Endothelial cell of umbilical vein (primary cell): Measurements from ENCODE around the gene CRIM1. TPM values are rescaled to one million over a fixed set of nuclear protein-coding genes. Genes with fewer than 3 reads are reported as not detected.

Experiments
- BruUV-seq: library from RNA; stranded (reverse); fragments of 400-500 nt; replicated peaks from 2 replicates; lab custom pipeline; 2021; lab: Mats Ljungman, UMichigan
- CTCF ChIA-PET: fragments of 300-600, 350-600 bp; sonication (Branson Sonifier 250); formaldehyde crosslinking; loops from one replicate; lab custom pipeline; 2021; ENCODE audit warnings: antibody characterized with exemption, inconsistent platforms; lab: Charles Lee
- POLR2A ChIA-PET: fragments of 300-600, 350-600 bp; sonication (Branson Sonifier 250); formaldehyde crosslinking; loops from one replicate; lab custom pipeline; 2021; ENCODE audit warnings: antibody characterized with exemption, inconsistent platforms; lab: Charles Lee
- DNase-seq: peaks from one replicate; pipeline ENCODE4 v3.0.0-alpha.2; 2011; ENCODE audit warnings: low read depth, low spot score
- FAIRE-seq: peaks from 2 replicates; lab custom pipeline; 2011; peaks lifted over from hg19 to GRCh38; lab: Jason Lieb, UNC
- H2AFZ ChIP-seq: 2 replicates; pipeline ENCODE4 v1.6.0; 2012; ENCODE audit warnings: low read depth, low read length, control low read depth, inconsistent platforms
- H3K27ac ChIP-seq: 2 replicates; pipeline ENCODE4 v1.5.1; 2011; ENCODE audit warnings: low read depth, mild to moderate bottlenecking, control low read depth, low read length, moderate library complexity; ENCODE audit not compliant: insufficient read depth
- H3K27me3 ChIP-seq, 2 experiments: 2 replicates each; pipeline versions ENCODE4 v1.6.0 to v1.6.1; 2011; ENCODE audit warnings: low read length in 2 of 2, mixed read lengths in 1 of 2; ENCODE audit not compliant: control insufficient read depth in 2 of 2, insufficient read depth in 2 of 2
- H3K36me3 ChIP-seq, 2 experiments: 2 replicates in 1 of 2; 3 replicates in 1 of 2; pipeline ENCODE4 v1.5.1; 2011; ENCODE audit warnings: low read length in 2 of 2, mild to moderate bottlenecking in 1 of 2, moderate library complexity in 1 of 2; ENCODE audit not compliant: control insufficient read depth in 2 of 2, insufficient read depth in 2 of 2; ENCODE audit errors: extremely low read depth in 1 of 2
- H3K4me1 ChIP-seq: 3 replicates; pipeline ENCODE4 v1.5.1; 2011; ENCODE audit warnings: mild to moderate bottlenecking, low read length; ENCODE audit not compliant: control insufficient read depth, insufficient read depth; ENCODE audit errors: extremely low read depth
- H3K4me2 ChIP-seq: 2 replicates; pipeline ENCODE4 v1.6.1; 2011; ENCODE audit warnings: low read length, control low read depth, mixed read lengths; ENCODE audit not compliant: insufficient read depth
- H3K4me3 ChIP-seq, 3 experiments: fragments of 200-600 bp in 1 of 3; sonication (generic), shearing (Covaris generic) in 1 of 3; replicated peaks in 1 of 3; 2 replicates each; pipeline ENCODE4 v1.5.1; 2011 to 2016; ENCODE audit warnings: control low read depth in 3 of 3, low read length in 3 of 3, mild to moderate bottlenecking in 2 of 3, inconsistent platforms in 1 of 3, low read depth in 1 of 3, moderate library complexity in 1 of 3; ENCODE audit not compliant: insufficient read depth in 1 of 3
- H3K79me2 ChIP-seq: 2 replicates; pipeline ENCODE4 v1.6.0; 2012; ENCODE audit warnings: low read length, inconsistent platforms; ENCODE audit not compliant: control insufficient read depth, insufficient read depth
- H3K9ac ChIP-seq: replicated peaks from 2 replicates; pipeline ENCODE3; 2011; ENCODE audit warnings: low read length, control low read depth; ENCODE audit not compliant: insufficient read depth; ENCODE audit errors: extremely low read depth
- H3K9me1 ChIP-seq: replicated peaks from 3 replicates; pipeline ENCODE4 v1.6.0; 2011; ENCODE audit warnings: mild to moderate bottlenecking, low read length; ENCODE audit not compliant: control insufficient read depth, insufficient read depth; ENCODE audit errors: extremely low read depth
- H3K9me3 ChIP-seq: replicated peaks from 2 replicates; pipeline ENCODE4 v1.5.1; 2012; ENCODE audit warnings: low read length, inconsistent platforms; ENCODE audit not compliant: control insufficient read depth, insufficient read depth
- H4K20me1 ChIP-seq: replicated peaks from 2 replicates; pipeline ENCODE3; 2011; ENCODE audit warnings: mild to moderate bottlenecking, low read length; ENCODE audit not compliant: control insufficient read depth, insufficient read depth; ENCODE audit errors: extremely low read depth
- EZH2 ChIP-seq: IDR thresholded peaks from 2 replicates; pipeline ENCODE4 v1.6.1; 2012; ENCODE audit warnings: borderline replicate concordance, low read depth, mild to moderate bottlenecking, moderate library complexity, low read length, inconsistent platforms; ENCODE audit not compliant: severe bottlenecking
- FOS ChIP-seq: IDR thresholded peaks from 2 replicates; pipeline ENCODE4 v1.6.1; 2011; ENCODE audit warnings: mild to moderate bottlenecking, low read length, moderate library complexity, borderline replicate concordance; ENCODE audit not compliant: insufficient read depth
- GATA2 ChIP-seq: IDR thresholded peaks from 2 replicates; pipeline ENCODE4 v1.7.0; 2011; ENCODE audit warnings: low read depth, mild to moderate bottlenecking, moderate library complexity, mixed read lengths, low read length; ENCODE audit not compliant: insufficient read length, insufficient read depth
- JUN ChIP-seq: IDR thresholded peaks from 2 replicates; pipeline ENCODE4 v1.6.1; 2011; ENCODE audit warnings: borderline replicate concordance, low read depth; ENCODE audit not compliant: insufficient read length, insufficient read depth
- MYC ChIP-seq: IDR thresholded peaks from one replicate; pipeline ENCODE4 v1.6.1; 2011; ENCODE audit warnings: mild to moderate bottlenecking, low read depth, low read length
- POLR2A ChIP-seq: IDR thresholded peaks from 2 replicates; pipeline ENCODE4 v1.6.1; 2012; ENCODE audit warnings: low read depth, mild to moderate bottlenecking, control low read depth, low read length
- POLR2AphosphoS5 ChIP-seq: IDR thresholded peaks from 2 replicates; pipeline ENCODE4 v1.6.1; 2012; ENCODE audit warnings: low read depth, mild to moderate bottlenecking, control low read depth, low read length, moderate library complexity; ENCODE audit not compliant: insufficient read depth
- dilution Hi-C: fragments of 300-500 bp; cut with MboI; formaldehyde crosslinking; loops from one replicate; pipeline ENCODE4 v1.15.0; 2019; ENCODE audit warnings: low sequenced_read_pairs; ENCODE audit not compliant: extremely low pct_ligation_motif_present
- intact Hi-C: fragments of 100-400 bp; cut with micrococcal nuclease; formaldehyde crosslinking; loops from one replicate; pipeline ENCODE4 v1.10.0; 2022
- polyA plus RNA-seq, 4 experiments: library from polyadenylated mRNA; depleted of rRNA in 3 of 4; stranded (reverse) in 3 of 4; unstranded in 1 of 4; fragments of >200 nt; gene quantifications; 2 replicates each; pipeline versions ENCODE4 v1.2.1 to v1.2.3, GENCODE V29; 2011 to 2012; ENCODE audit warnings: missing spikeins in 1 of 4
- total RNA-seq: library from RNA; stranded (reverse); gene quantifications from 2 replicates; pipeline ENCODE4 v1.2.3, GENCODE V29; 2021
- TF ChIP-seq, protein P1 (sequence below): IDR thresholded peaks from 2 replicates; pipeline ENCODE4 v1.6.1; 2011; ENCODE audit not compliant: insufficient read depth, insufficient read length
- TF ChIP-seq, protein P2 (sequence below), 2 donors: IDR thresholded peaks; 1 replicate in 1 of 2; 2 replicates in 1 of 2; pipeline ENCODE4 v1.5.1; 2011; ENCODE audit warnings: low read length in 2 of 2, mild to moderate bottlenecking in 2 of 2, moderate library complexity in 2 of 2, control low read depth in 1 of 2, inconsistent platforms in 1 of 2, low read depth in 1 of 2; ENCODE audit not compliant: insufficient read depth in 1 of 2; ENCODE audit errors: extremely low read depth in 1 of 2

CRIM1 gene
- total and polyA plus RNA-seq, 2 donors (not counting 3 experiments of a cell fraction or from before 2014, with no cell fraction given), result 422 to 649 TPM

DNA sequence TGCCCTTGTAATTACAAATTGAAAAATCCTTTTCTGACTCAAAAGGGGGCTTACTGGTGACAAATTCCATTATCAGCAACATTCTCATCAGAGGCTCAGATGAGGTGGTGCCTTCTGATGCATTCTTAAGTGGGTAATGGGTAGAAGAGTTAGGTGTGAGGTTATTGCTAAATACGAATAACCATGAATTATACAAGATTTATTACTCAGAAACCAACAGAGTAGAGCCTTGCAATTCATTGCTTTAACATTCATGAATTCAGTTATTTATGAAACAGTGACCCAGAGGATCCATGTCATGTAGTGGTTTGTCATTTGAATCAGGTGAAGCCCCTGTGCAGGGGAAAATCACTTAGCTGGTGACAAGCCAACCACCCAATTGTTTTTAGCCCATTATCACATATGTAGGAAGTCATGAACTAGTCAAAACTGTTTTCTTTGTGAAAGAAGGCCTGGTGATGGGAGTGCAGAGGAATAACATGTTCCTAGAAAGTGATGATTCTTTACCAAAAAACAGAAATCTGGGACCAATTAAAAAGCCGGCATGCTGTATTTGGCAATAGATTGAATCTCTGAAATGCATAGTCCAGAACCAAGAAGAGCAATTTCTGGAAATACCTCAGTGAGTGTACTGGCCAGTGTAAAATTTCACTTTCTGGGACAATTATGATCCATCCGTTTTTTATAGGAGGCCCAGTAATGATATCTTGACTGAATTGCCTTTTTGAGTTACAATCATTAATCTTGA lies 70.2 kb downstream of the CRIM1 start:
- CTCF ChIA-PET, result interaction anchor here (0.6 to 1.1 kb wide), 2 partner anchors 13 to 26 kb away, joined by 3 to 4 read pairs; no protein-coding TSS in a partner anchor
- Histone ChIP-seq H3K9ac (no peak overlapping the region), H3K79me2 (peaks cover 99% of the 10 kb centered on the region), H4K20me1 (peaks cover 8% of the 10 kb centered on the region), H3K27ac (no peak overlapping the region), H3K4me2 (no peak overlapping the region), H3K9me3 (no peaks in the 10 kb centered on the region), H3K27me3 (no peaks in the 10 kb centered on the region), H3K4me3 (no peak overlapping the region), H3K9me1 (no peaks in the 10 kb centered on the region), H3K4me1 (peaks cover 34% of the 10 kb centered on the region), H2AFZ (no peak overlapping the region), H3K36me3 (peaks cover 8 to 14% of the 10 kb centered on the region in 2 experiments)
- FAIRE-seq (no peak), DNase-seq (no peak)
- TF ChIP-seq POLR2A (no peak), MYC (no peak), JUN (no peak), FOS (no peak), POLR2AphosphoS5 (no peak), GATA2 (no peak), EZH2 (no peak)
- TF ChIP-seq, protein P1, sequence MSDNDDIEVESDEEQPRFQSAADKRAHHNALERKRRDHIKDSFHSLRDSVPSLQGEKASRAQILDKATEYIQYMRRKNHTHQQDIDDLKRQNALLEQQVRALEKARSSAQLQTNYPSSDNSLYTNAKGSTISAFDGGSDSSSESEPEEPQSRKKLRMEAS, result no peak
- TF ChIP-seq, protein P2, sequence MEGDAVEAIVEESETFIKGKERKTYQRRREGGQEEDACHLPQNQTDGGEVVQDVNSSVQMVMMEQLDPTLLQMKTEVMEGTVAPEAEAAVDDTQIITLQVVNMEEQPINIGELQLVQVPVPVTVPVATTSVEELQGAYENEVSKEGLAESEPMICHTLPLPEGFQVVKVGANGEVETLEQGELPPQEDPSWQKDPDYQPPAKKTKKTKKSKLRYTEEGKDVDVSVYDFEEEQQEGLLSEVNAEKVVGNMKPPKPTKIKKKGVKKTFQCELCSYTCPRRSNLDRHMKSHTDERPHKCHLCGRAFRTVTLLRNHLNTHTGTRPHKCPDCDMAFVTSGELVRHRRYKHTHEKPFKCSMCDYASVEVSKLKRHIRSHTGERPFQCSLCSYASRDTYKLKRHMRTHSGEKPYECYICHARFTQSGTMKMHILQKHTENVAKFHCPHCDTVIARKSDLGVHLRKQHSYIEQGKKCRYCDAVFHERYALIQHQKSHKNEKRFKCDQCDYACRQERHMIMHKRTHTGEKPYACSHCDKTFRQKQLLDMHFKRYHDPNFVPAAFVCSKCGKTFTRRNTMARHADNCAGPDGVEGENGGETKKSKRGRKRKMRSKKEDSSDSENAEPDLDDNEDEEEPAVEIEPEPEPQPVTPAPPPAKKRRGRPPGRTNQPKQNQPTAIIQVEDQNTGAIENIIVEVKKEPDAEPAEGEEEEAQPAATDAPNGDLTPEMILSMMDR (IDR thresholded peaks at IDR 0.05; ENCODE audit: extremely low read depth in 1 of 2, insufficient read depth in 1 of 2, low read depth in 1 of 2, low read length in 2 of 2), result no peak
- intact Hi-C loops (no loop called here), dilution Hi-C loops (no loop called here)
- BruUV-seq, result no TSS peak
- POLR2A ChIA-PET, result no interaction called here
